ENCODE measurements around the gene KIAA0040.

The KIAA0040 gene

DNA sequence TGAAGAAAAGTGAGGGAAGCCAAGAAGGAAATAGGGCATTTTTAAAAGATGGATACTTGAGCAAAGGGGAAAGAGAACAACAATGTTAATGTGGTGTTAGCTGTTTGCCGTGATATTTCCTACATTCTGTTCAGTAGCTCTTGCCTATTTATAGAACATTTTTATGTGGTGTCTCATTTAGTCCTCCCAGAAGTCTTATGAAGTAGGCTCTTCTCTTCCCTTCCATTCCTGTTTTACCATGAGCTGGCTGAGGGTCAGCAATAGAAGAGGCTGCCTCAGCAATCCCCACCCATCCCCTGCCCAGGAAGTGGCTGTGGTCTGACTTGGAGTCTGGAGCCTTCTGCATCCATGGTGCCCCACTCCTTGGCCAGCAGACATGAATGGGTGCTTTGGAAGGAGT is 60.1 kb downstream of the KIAA0040 start:
- Histone ChIP-seq H3K79me2 (ENCODE audit: insufficient read depth, low read length) (no peaks in the 10 kb centered on the region), H3F3A (ENCODE audit: low read depth) (no peaks in the 10 kb centered on the region), H3K4me1 (ENCODE audit: insufficient read depth, low read length, poor library complexity, severe bottlenecking) (peaks cover 18% of the 10 kb centered on the region), H3K27me3 (ENCODE audit: insufficient read depth, low read length, poor library complexity, severe bottlenecking) (no peaks in the 10 kb centered on the region), H3K4me2 (ENCODE audit: low read depth, low read length, poor library complexity, severe bottlenecking) (no peak overlapping the region), H3K4me3 (ENCODE audit: low read length, poor library complexity, severe bottlenecking) (no peak overlapping the region), H2AFZ (ENCODE audit: low read length) (no peak overlapping the region), H4K20me1 (ENCODE audit: insufficient read depth, low read length, poor library complexity, severe bottlenecking) (no peaks in the 10 kb centered on the region), H3K36me3 (ENCODE audit: insufficient read depth, low read length) (no peaks in the 10 kb centered on the region), H3K9me3 (ENCODE audit: insufficient read depth, low read depth, low read length) (no peaks in the 10 kb centered on the region), H3K9me2 (replicated peaks; ENCODE audit: low read depth, low read length) (no peaks in the 10 kb centered on the region), H3K9ac (ENCODE audit: low read depth, low read length, poor library complexity, severe bottlenecking) (no peak overlapping the region)
- TF ChIP-seq CTCF (conservative IDR thresholded peaks at IDR 0.05; ENCODE audit: low read length) (no peak), EZH2phosphoT487 (IDR thresholded peaks at IDR 0.05; ENCODE audit: borderline replicate concordance) (no peak)

- H3K4me3 ChIP-seq (ENCODE audit: low read length, poor library complexity, severe bottlenecking): no peak overlapping the region
- TF ChIP-seq EZH2phosphoT487 (IDR thresholded peaks at IDR 0.05; ENCODE audit: borderline replicate concordance): no peak
Observed at GRCh38 chr1:175131095-175131494, 61.5 kb downstream of the KIAA0040 start.

GRCh38 chr1:175130649-175131045 is 61.9 kb downstream of the KIAA0040 start:
- no peak overlapping the region for H3K9ac ChIP-seq (ENCODE audit: low read depth, low read length, poor library complexity, severe bottlenecking)
- H3K9me3 ChIP-seq (ENCODE audit: insufficient read depth, low read depth, low read length): no peaks in the 10 kb centered on the region
- H3K36me3 ChIP-seq (ENCODE audit: insufficient read depth, low read length): no peaks in the 10 kb centered on the region
- no peaks in the 10 kb centered on the region for H3K27me3 ChIP-seq (ENCODE audit: insufficient read depth, low read length, poor library complexity, severe bottlenecking)
- H3K79me2 ChIP-seq (ENCODE audit: insufficient read depth, low read length): no peaks in the 10 kb centered on the region
- no peak overlapping the region for H3K4me2 ChIP-seq (ENCODE audit: low read depth, low read length, poor library complexity, severe bottlenecking)
- no peak for TF ChIP-seq CTCF (conservative IDR thresholded peaks at IDR 0.05; ENCODE audit: low read length)
- no peak for TF ChIP-seq EZH2phosphoT487 (IDR thresholded peaks at IDR 0.05; ENCODE audit: borderline replicate concordance)
- H2AFZ ChIP-seq (ENCODE audit: low read length): no peak overlapping the region
- peaks cover 23% of the 10 kb centered on the region for H3K4me1 ChIP-seq (ENCODE audit: insufficient read depth, low read length, poor library complexity, severe bottlenecking)
- no peaks in the 10 kb centered on the region for H3F3A ChIP-seq (ENCODE audit: low read depth)
- H3K9me2 ChIP-seq (replicated peaks; ENCODE audit: low read depth, low read length): no peaks in the 10 kb centered on the region
- H3K4me3 ChIP-seq (ENCODE audit: low read length, poor library complexity, severe bottlenecking): no peak overlapping the region
- H4K20me1 ChIP-seq (ENCODE audit: insufficient read depth, low read length, poor library complexity, severe bottlenecking): no peaks in the 10 kb centered on the region

More at GRCh38 chr1:175131095-175131494, 61.5 kb downstream of the KIAA0040 start:
- no peaks in the 10 kb centered on the region for H3K9me2 ChIP-seq (replicated peaks; ENCODE audit: low read depth, low read length)
- H3K79me2 ChIP-seq (ENCODE audit: insufficient read depth, low read length): no peaks in the 10 kb centered on the region
- no peaks in the 10 kb centered on the region for H4K20me1 ChIP-seq (ENCODE audit: insufficient read depth, low read length, poor library complexity, severe bottlenecking)
- H3K4me1 ChIP-seq (ENCODE audit: insufficient read depth, low read length, poor library complexity, severe bottlenecking): peaks cover 23% of the 10 kb centered on the region
- H3K9me3 ChIP-seq (ENCODE audit: insufficient read depth, low read depth, low read length): no peaks in the 10 kb centered on the region
- H2AFZ ChIP-seq (ENCODE audit: low read length): no peak overlapping the region
- H3K4me2 ChIP-seq (ENCODE audit: low read depth, low read length, poor library complexity, severe bottlenecking): no peak overlapping the region
- H3K9ac ChIP-seq (ENCODE audit: low read depth, low read length, poor library complexity, severe bottlenecking): no peak overlapping the region
- no peaks in the 10 kb centered on the region for H3K36me3 ChIP-seq (ENCODE audit: insufficient read depth, low read length)
- no peaks in the 10 kb centered on the region for H3K27me3 ChIP-seq (ENCODE audit: insufficient read depth, low read length, poor library complexity, severe bottlenecking)
- no peaks in the 10 kb centered on the region for H3F3A ChIP-seq (ENCODE audit: low read depth)

- TF ChIP-seq EZH2phosphoT487 (IDR thresholded peaks at IDR 0.05; ENCODE audit: borderline replicate concordance) (no peak), CTCF (conservative IDR thresholded peaks at IDR 0.05; ENCODE audit: low read length) (no peak)
- Histone ChIP-seq H3K9me3 (ENCODE audit: insufficient read depth, low read depth, low read length) (no peaks in the 10 kb centered on the region), H3K4me1 (ENCODE audit: insufficient read depth, low read length, poor library complexity, severe bottlenecking) (peaks cover 23% of the 10 kb centered on the region), H3K4me2 (ENCODE audit: low read depth, low read length, poor library complexity, severe bottlenecking) (no peak overlapping the region), H3K79me2 (ENCODE audit: insufficient read depth, low read length) (no peaks in the 10 kb centered on the region), H3K9me2 (replicated peaks; ENCODE audit: low read depth, low read length) (no peaks in the 10 kb centered on the region), H3K4me3 (ENCODE audit: low read length, poor library complexity, severe bottlenecking) (no peak overlapping the region), H3F3A (ENCODE audit: low read depth) (no peaks in the 10 kb centered on the region), H2AFZ (ENCODE audit: low read length) (peak overlapping the region; percentile 75), H3K27me3 (ENCODE audit: insufficient read depth, low read length, poor library complexity, severe bottlenecking) (no peaks in the 10 kb centered on the region), H3K9ac (ENCODE audit: low read depth, low read length, poor library complexity, severe bottlenecking) (no peak overlapping the region), H3K36me3 (ENCODE audit: insufficient read depth, low read length) (no peaks in the 10 kb centered on the region), H4K20me1 (ENCODE audit: insufficient read depth, low read length, poor library complexity, severe bottlenecking) (no peaks in the 10 kb centered on the region)
Observed at GRCh38 chr1:175129997-175130648, 62.5 kb downstream of the KIAA0040 start.
